Stimulated activated CD4-positive, alpha-beta T cell treated with anti-CD3 and anti-CD28 coated beads, Interleukin-1b, Interleukin-23, amount 100 ng/mL, for 1 hour (primary cell): ENCODE measurements around the gene SPDYE3.
"Not testable (repeated sequence)": the region's sequence is repeated elsewhere in the genome, so short reads cannot be mapped to it uniquely, and the experiment has no call there.

Experiments used
- DNase-seq, 2 donors: peaks; one replicate each; pipeline ENCODE4 v3.0.0-alpha.2; 2020; ENCODE audit warnings: low read depth in 2 of 2

The SPDYE3 gene

GRCh38 chr7:100352230-100352781, 44.8 kb downstream of the SPDYE3 start:
- DNase-seq = not testable (repeated sequence)

GRCh38 chr7:100352984-100353684, 45.6 kb downstream of the SPDYE3 start:
- DNase-seq = no peak

GRCh38 chr7:100353685-100354330, 46.3 kb downstream of the SPDYE3 start:
- no peak for DNase-seq

GRCh38 chr7:100356416-100357068, 49.0 kb downstream of the SPDYE3 start:
- DNase-seq = no peak

- no peak for DNase-seq
Observed at GRCh38 chr7:100357131-100357561, 49.6 kb downstream of the SPDYE3 start.

GRCh38 chr7:100358027-100358856, 50.7 kb downstream of the SPDYE3 start, which contains the start of gene PILRB:
Gene PILRB, plus strand, starts transcription at chr7:100358117. Its CDS starts 186 bp downstream, at chr7:100358303.
- DNase-seq = no peak

- no peak for DNase-seq
Observed at GRCh38 chr7:100358857-100359212, 51.3 kb downstream of the SPDYE3 start.

GRCh38 chr7:100360135-100360854, 52.8 kb downstream of the SPDYE3 start:
- DNase-seq = no peak

- DNase-seq = no peak
Observed at GRCh38 chr7:100363098-100363497, 55.6 kb downstream of the SPDYE3 start.

- not testable (repeated sequence) for DNase-seq
Observed at GRCh38 chr7:100363797-100364196, 56.3 kb downstream of the SPDYE3 start.

GRCh38 chr7:100364480-100364879, 57.0 kb downstream of the SPDYE3 start:
- DNase-seq = no peak

GRCh38 chr7:100365998-100366367, 58.5 kb downstream of the SPDYE3 start:
- not testable (repeated sequence) for DNase-seq

- no peak for DNase-seq
Observed at GRCh38 chr7:100366411-100367250, 59.1 kb downstream of the SPDYE3 start.

- DNase-seq = no peak
Observed at GRCh38 chr7:100367251-100367620, 59.7 kb downstream of the SPDYE3 start.

GRCh38 chr7:100367676-100368613, 60.4 kb downstream of the SPDYE3 start:
- no peak for DNase-seq

- DNase-seq = no peak
Observed at GRCh38 chr7:100369105-100369504, 61.6 kb downstream of the SPDYE3 start.

GRCh38 chr7:100370303-100370702, 62.8 kb downstream of the SPDYE3 start:
- no peak for DNase-seq

- no peak for DNase-seq
Observed at GRCh38 chr7:100370746-100371145, 63.2 kb downstream of the SPDYE3 start.

GRCh38 chr7:100371561-100372171, 64.2 kb downstream of the SPDYE3 start:
- DNase-seq = no peak
